ENCODE results near the gene NUDT16L1.

DNA sequence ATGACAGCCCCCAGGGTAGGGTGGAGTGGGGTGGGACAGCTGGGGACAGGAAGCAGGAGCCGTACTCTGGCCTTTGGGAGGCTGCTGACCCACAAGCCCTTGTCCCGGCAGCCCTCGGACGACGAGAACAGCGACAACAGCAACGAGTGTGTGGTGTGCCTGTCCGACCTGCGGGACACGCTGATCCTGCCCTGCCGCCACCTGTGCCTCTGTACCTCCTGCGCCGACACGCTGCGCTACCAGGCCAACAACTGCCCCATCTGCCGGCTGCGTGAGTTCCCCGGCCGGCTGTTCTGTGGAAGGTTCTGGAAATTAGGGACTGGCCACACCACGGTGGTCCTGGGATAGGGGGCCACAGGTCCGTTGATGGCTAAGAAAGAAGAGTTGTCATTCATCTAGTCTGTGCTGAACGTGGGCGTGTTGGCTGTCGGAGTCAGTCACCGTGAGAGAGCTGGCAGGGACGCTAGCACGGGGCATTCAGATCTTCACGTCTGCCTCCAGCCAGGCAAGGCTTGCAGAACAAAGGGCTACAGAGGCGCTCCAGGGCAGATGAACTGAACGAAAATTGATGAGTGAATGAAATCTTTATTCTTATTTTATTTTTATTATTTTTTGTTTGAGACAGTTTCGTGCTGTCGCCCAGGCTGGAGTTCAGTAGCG lies 19.8 kb upstream of the NUDT16L1 start:
- TF ChIP-seq, protein P1, sequence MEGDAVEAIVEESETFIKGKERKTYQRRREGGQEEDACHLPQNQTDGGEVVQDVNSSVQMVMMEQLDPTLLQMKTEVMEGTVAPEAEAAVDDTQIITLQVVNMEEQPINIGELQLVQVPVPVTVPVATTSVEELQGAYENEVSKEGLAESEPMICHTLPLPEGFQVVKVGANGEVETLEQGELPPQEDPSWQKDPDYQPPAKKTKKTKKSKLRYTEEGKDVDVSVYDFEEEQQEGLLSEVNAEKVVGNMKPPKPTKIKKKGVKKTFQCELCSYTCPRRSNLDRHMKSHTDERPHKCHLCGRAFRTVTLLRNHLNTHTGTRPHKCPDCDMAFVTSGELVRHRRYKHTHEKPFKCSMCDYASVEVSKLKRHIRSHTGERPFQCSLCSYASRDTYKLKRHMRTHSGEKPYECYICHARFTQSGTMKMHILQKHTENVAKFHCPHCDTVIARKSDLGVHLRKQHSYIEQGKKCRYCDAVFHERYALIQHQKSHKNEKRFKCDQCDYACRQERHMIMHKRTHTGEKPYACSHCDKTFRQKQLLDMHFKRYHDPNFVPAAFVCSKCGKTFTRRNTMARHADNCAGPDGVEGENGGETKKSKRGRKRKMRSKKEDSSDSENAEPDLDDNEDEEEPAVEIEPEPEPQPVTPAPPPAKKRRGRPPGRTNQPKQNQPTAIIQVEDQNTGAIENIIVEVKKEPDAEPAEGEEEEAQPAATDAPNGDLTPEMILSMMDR (IDR thresholded peaks at IDR 0.05; ENCODE audit: low read depth, low read length) = no peak
- TF ChIP-seq POLR2A (IDR thresholded peaks at IDR 0.05; ENCODE audit: extremely low read depth, insufficient read length) = no peak
- TF ChIP-seq, protein P2, sequence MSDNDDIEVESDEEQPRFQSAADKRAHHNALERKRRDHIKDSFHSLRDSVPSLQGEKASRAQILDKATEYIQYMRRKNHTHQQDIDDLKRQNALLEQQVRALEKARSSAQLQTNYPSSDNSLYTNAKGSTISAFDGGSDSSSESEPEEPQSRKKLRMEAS (IDR thresholded peaks at IDR 0.05; ENCODE audit: low read depth, low read length) = no peak
- no peak for TF ChIP-seq MYC (IDR thresholded peaks at IDR 0.05; ENCODE audit: low read depth, low read length)
